Activated gamma-delta T cell treated with Interleukin-2 at 50 U/mL for 16 hours (primary cell): Measurements from ENCODE around the gene ASGR1.

Experiments used
- DNase-seq: peaks from one replicate; pipeline ENCODE4 v3.0.0-alpha.2; 2020

The ASGR1 gene

DNA sequence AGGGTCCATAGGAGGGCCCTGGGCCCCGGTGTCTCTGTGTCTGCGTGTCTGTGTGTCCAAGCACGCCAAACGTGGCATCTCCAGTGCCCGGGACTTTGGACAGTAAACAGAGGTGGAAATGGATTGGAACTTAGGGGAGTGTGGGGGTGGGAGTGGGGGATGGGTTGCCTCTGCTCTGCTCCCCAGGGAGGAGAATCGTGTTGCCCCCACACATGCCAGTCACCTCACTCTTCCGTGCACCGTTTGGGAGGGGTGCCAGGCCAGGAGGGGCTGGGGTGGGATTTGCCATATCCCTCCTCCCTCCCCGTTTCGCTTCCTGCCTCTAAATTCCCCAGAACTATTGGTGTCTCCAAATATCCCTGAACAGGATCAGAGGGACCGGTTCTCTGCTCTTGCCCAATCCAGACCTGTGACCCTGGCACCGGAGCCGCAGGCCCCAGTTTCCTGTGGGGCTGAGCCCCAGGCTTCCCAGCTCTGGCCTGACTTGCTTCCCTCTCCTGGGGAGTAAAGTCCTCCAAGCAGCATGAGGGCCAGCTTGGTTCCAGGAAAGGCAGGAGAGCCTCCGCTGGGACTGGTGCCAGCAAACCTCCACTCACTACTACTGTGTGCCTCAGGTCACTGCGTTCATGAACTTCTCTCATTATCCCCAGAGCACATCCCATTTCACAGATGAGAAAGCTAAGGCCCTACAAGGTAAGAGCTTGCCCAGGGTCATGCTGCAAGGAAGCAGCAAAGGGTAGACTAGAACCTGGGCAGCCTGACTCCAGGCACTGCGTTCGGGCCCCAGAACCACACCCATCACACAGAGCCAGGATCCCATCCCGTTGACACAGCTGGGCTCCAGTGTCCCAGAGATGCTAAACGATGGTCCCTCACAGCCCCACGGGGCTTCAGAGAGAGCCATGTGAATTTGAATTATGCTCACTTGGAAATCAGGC lies at the start of gene ASGR1:
Gene ASGR1 (minus strand): TSS at position 54 of the 938 bp plus-strand sequence. CDS start 807 bp downstream, outside the sequence.
- DNase-seq = no peak

GRCh38 chr17:7228920-7229319 lies 49.8 kb upstream of the ASGR1 start:
- no peak for DNase-seq

- DNase-seq = no peak
Measured at GRCh38 chr17:7226721-7227710, 47.8 kb upstream of the ASGR1 start.

DNA sequence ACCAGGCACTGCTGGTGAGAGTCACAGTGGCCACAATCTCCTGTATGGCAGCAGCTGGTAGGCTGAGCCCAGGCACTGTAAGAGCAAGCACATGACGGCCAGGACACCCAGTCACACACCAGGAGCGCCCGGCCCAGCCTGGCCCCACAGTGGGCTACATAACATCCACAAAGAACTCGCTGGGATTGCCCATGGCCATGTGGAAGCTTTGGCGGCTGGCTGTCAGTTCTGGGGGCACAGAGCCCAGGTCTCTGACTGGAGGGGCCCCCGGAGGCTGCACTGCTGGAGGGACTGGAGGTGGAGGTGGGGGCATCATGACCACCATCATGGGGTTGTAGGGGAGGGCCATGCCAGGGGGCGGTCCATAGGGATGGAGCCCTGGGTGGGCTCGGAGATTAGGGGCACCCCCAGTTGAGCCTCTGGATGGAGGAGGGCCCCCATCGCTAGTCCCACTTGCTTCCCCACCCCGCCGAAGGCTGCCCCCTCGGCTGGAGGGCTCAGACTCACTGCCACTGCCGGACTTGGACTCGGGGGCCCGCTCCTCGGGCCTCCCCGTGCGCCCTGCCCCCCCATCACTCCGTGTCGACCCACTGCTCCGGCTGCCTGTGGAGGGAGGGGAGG lies 46.7 kb upstream of the ASGR1 start:
- no peak for DNase-seq

- no peak for DNase-seq
Measured at GRCh38 chr17:7224661-7225111, 45.5 kb upstream of the ASGR1 start.

DNA sequence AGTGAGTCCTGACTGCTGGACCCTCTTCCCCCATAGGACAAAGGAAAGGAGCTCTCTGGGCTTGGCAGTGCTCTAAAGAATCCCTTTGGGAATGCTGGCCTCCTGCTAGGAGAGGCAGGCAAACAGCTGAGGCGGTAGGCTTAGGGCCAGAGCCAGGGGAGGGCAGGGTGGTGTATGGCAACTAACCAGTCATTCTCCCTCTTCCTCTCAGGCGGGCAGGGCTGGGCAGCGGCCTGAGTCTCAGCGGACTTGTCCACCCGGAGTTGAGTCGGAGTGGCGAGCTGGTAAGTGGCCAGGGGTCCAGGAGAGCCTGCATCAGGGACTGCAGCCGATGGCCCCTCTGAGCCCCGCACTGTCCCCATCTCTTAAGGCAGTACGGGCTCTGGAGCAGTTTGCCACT lies 44.9 kb upstream of the ASGR1 start:
- no peak for DNase-seq

- no peak for DNase-seq
Measured at GRCh38 chr17:7223375-7223774, 44.2 kb upstream of the ASGR1 start.

DNA sequence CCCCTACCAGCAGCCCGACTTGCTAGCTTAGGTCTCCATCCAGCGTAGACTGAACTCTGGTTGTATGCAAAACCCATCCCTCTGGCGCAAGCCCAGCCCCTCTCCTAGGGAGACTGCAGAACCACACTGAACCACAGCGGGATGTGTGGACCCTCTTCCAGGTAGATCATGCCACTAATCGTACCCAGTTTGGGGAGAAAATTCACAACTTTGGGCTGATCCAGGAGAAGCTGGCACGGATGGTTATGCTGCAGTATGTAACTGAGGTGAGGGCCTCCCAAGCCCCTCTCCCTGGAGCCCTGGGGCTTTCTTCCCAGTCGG lies 43.8 kb upstream of the ASGR1 start:
- DNase-seq = no peak

GRCh38 chr17:7222093-7222971 lies 43.2 kb upstream of the ASGR1 start:
- DNase-seq = no peak

- no peak for DNase-seq
Measured at GRCh38 chr17:7221278-7222092, 42.3 kb upstream of the ASGR1 start.

DNA sequence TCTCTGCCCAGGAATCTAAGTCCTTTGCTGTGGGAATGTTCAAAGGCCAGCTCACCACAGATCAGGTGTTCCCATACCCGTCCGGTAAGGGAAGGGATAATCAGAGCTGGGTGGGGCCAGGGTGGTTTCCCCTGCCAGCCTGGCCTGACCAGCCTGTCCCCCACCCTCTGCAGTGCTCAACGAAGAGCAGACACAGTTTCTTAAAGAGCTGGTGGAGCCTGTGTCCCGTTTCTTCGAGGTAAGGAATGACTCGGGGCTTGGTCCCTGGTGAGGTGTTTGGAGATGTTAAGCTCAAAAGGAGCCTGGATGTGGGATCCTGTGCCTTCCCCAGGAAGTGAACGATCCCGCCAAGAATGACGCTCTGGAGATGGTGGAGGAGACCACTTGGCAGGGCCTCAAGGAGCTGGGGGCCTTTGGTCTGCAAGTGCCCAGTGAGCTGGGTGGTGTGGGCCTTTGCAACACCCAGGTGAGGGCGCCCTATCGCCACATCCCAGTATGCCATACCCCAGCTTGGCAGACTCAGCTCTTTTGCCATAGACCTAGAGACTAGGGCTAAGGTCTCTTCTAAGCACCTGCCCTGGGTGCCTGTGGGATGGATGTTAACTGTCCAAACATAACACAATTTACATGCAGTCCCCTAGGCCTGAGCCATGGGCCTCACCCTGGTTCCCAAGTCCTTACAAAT lies 41.6 kb upstream of the ASGR1 start:
- DNase-seq = peak; percentile 56

GRCh38 chr17:7219812-7220592 lies 40.8 kb upstream of the ASGR1 start, which contains the start of the genes ACADVL and DLG4:
TSS of gene ACADVL (plus strand) at chr17:7219938. CDS start at chr17:7219985, 47 bp downstream.
TSS of gene DLG4 (minus strand) at chr17:7219836.
- peak; percentile 78 for DNase-seq

DNA sequence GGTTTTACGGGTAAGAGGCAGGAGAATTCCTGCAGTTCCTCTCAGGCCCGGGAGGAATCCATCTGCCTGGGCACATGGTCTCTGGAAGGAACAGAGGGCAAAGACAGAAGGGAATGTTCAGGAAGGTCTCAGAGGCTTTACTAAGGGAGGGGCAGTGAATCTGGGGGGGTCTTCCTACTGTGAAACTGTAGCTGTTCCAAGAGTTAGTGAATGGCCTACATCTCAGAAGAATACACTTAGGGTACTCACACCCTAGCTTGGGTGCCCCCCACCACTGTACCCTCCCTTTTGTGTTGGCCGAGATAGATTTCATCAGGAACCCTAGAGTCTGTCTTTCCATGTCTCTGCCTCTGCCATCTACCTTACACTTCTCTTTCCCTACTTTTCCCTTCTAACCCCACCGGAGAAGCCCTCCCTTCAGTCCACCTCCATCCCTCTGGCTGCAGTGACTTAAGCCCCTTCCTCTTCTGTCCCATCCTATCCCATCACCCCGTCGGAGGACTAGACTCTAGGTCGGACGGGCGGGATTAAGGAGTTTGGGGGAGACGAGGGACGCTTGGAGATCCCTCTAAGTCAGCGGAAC lies 40.1 kb upstream of the ASGR1 start:
- no peak for DNase-seq

GRCh38 chr17:7218758-7219157 lies 39.6 kb upstream of the ASGR1 start:
- DNase-seq = no peak

GRCh38 chr17:7218166-7218565 lies 39.0 kb upstream of the ASGR1 start:
- DNase-seq = no peak

- no peak for DNase-seq
Measured at GRCh38 chr17:7217113-7217987, 38.2 kb upstream of the ASGR1 start.

- DNase-seq = no peak
Measured at GRCh38 chr17:7216242-7217112, 37.3 kb upstream of the ASGR1 start.
